SK-N-SH (cell line): Measurements from ENCODE around the gene ART4.

ENCODE experiments used
- EP300 ChIP-seq, 2 experiments: IDR thresholded peaks; 2 replicates each; pipeline versions ENCODE4 v1.4.0 to v1.6.1; 2012; ENCODE audit warnings: borderline replicate concordance in 1 of 2, low read depth in 1 of 2, low read length in 1 of 2
- EZH2phosphoT487 ChIP-seq: fragments of 200-600 bp; sonication (generic); IDR thresholded peaks from 2 replicates; pipeline ENCODE4 v1.6.1; 2017; ENCODE audit warnings: low read depth, mixed run types, mild to moderate bottlenecking, antibody characterized with exemption, moderate library complexity, borderline replicate concordance
- YY1 ChIP-seq: IDR thresholded peaks from 2 replicates; pipeline ENCODE4 v1.4.0; 2012; ENCODE audit warnings: low read depth, mild to moderate bottlenecking
- TF ChIP-seq, protein P1 (sequence below): fragments of 200-600 bp; sonication (generic); IDR thresholded peaks from 2 replicates; pipeline ENCODE4 v1.6.1; 2017; ENCODE audit warnings: antibody characterized with exemption, mild to moderate bottlenecking, moderate library complexity

DNA sequence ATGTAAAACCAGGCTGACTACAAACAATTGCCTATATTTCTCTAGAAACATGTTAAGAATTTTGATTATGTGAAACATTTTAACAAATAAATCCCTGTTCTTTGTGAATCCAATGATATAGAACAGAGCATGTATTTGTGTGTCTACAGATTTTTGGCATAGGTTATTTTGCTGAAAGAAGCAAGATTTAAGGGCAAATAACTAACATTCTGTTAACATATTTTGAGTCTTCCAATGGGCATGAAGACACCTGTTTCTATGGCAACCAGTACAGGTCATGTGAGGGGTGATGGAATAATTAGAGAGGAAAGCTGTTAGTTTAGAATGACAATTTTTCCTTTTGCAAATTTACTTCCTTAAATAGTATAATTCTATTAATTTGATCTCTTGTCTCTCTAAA lies 8.8 kb downstream of the ART4 start:
- TF ChIP-seq EP300 (IDR thresholded peaks at IDR 0.05; ENCODE audit: borderline replicate concordance in 1 of 2, low read depth in 1 of 2, low read length in 1 of 2) = no peak
- TF ChIP-seq, protein P1, sequence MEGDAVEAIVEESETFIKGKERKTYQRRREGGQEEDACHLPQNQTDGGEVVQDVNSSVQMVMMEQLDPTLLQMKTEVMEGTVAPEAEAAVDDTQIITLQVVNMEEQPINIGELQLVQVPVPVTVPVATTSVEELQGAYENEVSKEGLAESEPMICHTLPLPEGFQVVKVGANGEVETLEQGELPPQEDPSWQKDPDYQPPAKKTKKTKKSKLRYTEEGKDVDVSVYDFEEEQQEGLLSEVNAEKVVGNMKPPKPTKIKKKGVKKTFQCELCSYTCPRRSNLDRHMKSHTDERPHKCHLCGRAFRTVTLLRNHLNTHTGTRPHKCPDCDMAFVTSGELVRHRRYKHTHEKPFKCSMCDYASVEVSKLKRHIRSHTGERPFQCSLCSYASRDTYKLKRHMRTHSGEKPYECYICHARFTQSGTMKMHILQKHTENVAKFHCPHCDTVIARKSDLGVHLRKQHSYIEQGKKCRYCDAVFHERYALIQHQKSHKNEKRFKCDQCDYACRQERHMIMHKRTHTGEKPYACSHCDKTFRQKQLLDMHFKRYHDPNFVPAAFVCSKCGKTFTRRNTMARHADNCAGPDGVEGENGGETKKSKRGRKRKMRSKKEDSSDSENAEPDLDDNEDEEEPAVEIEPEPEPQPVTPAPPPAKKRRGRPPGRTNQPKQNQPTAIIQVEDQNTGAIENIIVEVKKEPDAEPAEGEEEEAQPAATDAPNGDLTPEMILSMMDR = no peak
- TF ChIP-seq EZH2phosphoT487 = no peak
- no peak for TF ChIP-seq YY1
